DND-41 (cell line): ENCODE measurements around the gene DCC.
A peak's percentile ranks its signal among the peaks of the same experiment; 100 is the strongest.

ENCODE experiments used
- ATAC-seq: fragments of 200-7000 bp; cut with Tn5 transposase; 3 replicates; pipeline ENCODE4 v1.9.1; 2021; ENCODE audit warnings: low read depth; ENCODE audit not compliant: insufficient read depth
- DNase-seq: peaks from one replicate; pipeline ENCODE4 v3.0.0-alpha.2; 2020
- H2AFZ ChIP-seq: 2 replicates; pipeline ENCODE4 v1.6.0; 2012; ENCODE audit warnings: low read depth, low read length
- H3K27ac ChIP-seq: 2 replicates; pipeline ENCODE4 v1.5.1; 2012; ENCODE audit warnings: low read length, inconsistent platforms
- H3K27me3 ChIP-seq: fragments of 200-600 bp; sonication (generic); 2 replicates; pipeline ENCODE4 v1.6.0; 2012; ENCODE audit warnings: low read length, mild to moderate bottlenecking, inconsistent platforms; ENCODE audit not compliant: insufficient read depth, poor library complexity
- H3K36me3 ChIP-seq: 2 replicates; pipeline ENCODE4 v1.5.1; 2012; ENCODE audit warnings: low read length, inconsistent platforms; ENCODE audit not compliant: insufficient read depth
- H3K4me1 ChIP-seq: 2 replicates; pipeline ENCODE4 v1.5.1; 2012; ENCODE audit warnings: mild to moderate bottlenecking, low read length; ENCODE audit not compliant: insufficient read depth
- H3K4me2 ChIP-seq: 2 replicates; pipeline ENCODE4 v1.6.0; 2012; ENCODE audit warnings: mild to moderate bottlenecking, moderate library complexity, low read length, inconsistent platforms; ENCODE audit not compliant: insufficient read depth
- H3K4me3 ChIP-seq, 2 experiments: fragments of 200-600 bp in 1 of 2; shearing (Covaris generic) in 1 of 2; 2 replicates each; pipeline ENCODE4 v1.5.1; 2012 to 2016; ENCODE audit warnings: inconsistent platforms in 2 of 2, low read length in 2 of 2, mild to moderate bottlenecking in 2 of 2, low read depth in 1 of 2, moderate library complexity in 1 of 2
- H3K79me2 ChIP-seq: 2 replicates; pipeline ENCODE4 v1.6.0; 2012; ENCODE audit warnings: low read length, inconsistent platforms; ENCODE audit not compliant: insufficient read depth
- H3K9ac ChIP-seq: 2 replicates; pipeline ENCODE4 v1.6.0; 2012; ENCODE audit warnings: low read depth, mild to moderate bottlenecking, inconsistent platforms, low read length, moderate library complexity
- H3K9me3 ChIP-seq: 2 replicates; pipeline ENCODE4 v1.5.1; 2012; ENCODE audit warnings: low read length, moderate library complexity, mild to moderate bottlenecking, inconsistent platforms; ENCODE audit not compliant: insufficient read depth, severe bottlenecking
- H4K20me1 ChIP-seq: 2 replicates; pipeline ENCODE4 v1.6.0; 2012; ENCODE audit warnings: low read length; ENCODE audit not compliant: insufficient read depth
- EZH2 ChIP-seq: IDR thresholded peaks from 3 replicates; pipeline ENCODE4 v1.6.1; 2012; ENCODE audit warnings: borderline replicate concordance, low read depth, mild to moderate bottlenecking, moderate library complexity, low read length, inconsistent platforms; ENCODE audit not compliant: severe bottlenecking
- TF ChIP-seq, protein P1 (sequence below): IDR thresholded peaks from 2 replicates; pipeline ENCODE4 v1.5.1; 2012; ENCODE audit warnings: borderline replicate concordance, low read length, moderate library complexity, mild to moderate bottlenecking; ENCODE audit not compliant: poor library complexity, severe bottlenecking; ENCODE audit errors: extremely low read depth

The DCC gene

DNA sequence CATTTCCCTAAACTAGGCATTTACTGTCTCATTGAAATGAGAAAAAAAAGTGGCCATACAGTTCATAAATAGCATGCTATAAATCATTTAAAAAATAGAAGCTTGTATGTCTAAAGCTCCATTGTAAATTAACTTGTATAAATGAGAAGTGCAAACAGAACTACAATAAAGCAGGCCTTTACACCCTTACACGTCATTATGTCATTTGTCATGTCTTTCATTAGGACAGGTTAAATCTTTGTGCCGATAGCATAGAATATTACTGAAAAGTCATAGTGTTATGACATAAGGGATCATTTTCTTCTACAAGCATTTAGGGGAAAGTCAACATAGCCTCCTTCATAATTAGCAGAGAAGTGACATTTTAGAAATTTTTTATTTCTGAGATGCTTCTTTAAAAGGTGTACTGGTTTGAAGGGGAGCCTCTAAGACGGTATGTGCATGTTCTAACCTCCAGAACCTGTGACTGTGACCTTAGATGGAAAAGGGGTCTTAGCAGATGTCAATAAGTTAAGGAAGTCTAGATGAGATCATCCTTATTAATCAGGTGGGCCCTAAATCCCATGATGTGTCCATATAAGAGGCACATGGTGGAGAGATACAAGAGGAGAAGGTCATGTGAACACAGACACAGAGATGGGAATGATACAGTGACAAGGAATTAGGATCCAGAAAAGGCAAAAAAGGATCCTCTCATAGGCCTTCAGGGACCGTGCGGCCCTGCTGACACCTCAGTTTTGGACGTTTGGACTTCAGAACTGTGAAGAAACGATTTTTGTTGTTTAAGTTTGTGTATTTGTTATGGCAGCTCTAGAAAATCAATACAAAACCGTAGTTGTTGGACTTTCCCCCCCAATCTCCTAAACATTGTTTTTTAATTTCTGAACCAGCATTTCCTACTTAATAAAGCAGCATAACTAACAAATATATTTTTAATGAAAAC lies 1020.8 kb downstream of the DCC start:
- H3K4me1 ChIP-seq: no peaks in the 10 kb centered on the region
- no peak overlapping the region for H3K4me3 ChIP-seq
- no peaks in the 10 kb centered on the region for H4K20me1 ChIP-seq
- H3K9ac ChIP-seq: no peak overlapping the region
- H3K79me2 ChIP-seq: no peaks in the 10 kb centered on the region
- no peak overlapping the region for H3K4me2 ChIP-seq
- DNase-seq (no peak), ATAC-seq (no peak)
- no peak overlapping the region for H3K27ac ChIP-seq
- H3K36me3 ChIP-seq: no peaks in the 10 kb centered on the region
- H2AFZ ChIP-seq: no peak overlapping the region
- no peaks in the 10 kb centered on the region for H3K27me3 ChIP-seq
- H3K9me3 ChIP-seq: no peaks in the 10 kb centered on the region
- TF ChIP-seq, protein P1, sequence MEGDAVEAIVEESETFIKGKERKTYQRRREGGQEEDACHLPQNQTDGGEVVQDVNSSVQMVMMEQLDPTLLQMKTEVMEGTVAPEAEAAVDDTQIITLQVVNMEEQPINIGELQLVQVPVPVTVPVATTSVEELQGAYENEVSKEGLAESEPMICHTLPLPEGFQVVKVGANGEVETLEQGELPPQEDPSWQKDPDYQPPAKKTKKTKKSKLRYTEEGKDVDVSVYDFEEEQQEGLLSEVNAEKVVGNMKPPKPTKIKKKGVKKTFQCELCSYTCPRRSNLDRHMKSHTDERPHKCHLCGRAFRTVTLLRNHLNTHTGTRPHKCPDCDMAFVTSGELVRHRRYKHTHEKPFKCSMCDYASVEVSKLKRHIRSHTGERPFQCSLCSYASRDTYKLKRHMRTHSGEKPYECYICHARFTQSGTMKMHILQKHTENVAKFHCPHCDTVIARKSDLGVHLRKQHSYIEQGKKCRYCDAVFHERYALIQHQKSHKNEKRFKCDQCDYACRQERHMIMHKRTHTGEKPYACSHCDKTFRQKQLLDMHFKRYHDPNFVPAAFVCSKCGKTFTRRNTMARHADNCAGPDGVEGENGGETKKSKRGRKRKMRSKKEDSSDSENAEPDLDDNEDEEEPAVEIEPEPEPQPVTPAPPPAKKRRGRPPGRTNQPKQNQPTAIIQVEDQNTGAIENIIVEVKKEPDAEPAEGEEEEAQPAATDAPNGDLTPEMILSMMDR: no peak

DNA sequence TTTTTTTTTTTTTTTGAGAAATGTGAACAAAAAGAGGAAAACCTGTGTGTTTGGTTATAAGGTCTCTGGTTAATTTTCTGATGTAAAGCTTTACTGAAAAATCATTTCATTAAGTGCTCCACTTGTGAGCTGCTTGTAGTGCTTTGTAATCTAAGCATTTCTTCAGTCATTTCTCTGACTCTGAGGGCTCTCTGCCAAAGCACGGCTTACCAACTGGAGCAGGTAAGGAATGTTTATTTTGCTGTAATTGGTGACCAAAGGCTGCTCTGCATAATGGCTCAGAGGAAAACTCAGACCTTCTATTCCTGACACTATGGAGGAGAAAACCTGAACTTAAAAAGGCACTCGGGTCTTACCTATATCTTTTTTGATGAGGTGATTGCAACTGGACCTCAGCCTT lies 1035.6 kb downstream of the DCC start:
- H3K4me1 ChIP-seq: no peaks in the 10 kb centered on the region
- ATAC-seq (no peak), DNase-seq (no peak)
- no peak overlapping the region for H3K9ac ChIP-seq
- H2AFZ ChIP-seq: no peak overlapping the region
- TF ChIP-seq, protein P1: no peak
- no peak for TF ChIP-seq EZH2
- no peak overlapping the region for H3K27ac ChIP-seq
- H3K36me3 ChIP-seq: no peaks in the 10 kb centered on the region
- no peaks in the 10 kb centered on the region for H3K9me3 ChIP-seq
- H3K27me3 ChIP-seq: no peaks in the 10 kb centered on the region
- no peak overlapping the region for H3K4me3 ChIP-seq
- H4K20me1 ChIP-seq: no peaks in the 10 kb centered on the region
- no peak overlapping the region for H3K4me2 ChIP-seq
- H3K79me2 ChIP-seq: no peaks in the 10 kb centered on the region

DNA sequence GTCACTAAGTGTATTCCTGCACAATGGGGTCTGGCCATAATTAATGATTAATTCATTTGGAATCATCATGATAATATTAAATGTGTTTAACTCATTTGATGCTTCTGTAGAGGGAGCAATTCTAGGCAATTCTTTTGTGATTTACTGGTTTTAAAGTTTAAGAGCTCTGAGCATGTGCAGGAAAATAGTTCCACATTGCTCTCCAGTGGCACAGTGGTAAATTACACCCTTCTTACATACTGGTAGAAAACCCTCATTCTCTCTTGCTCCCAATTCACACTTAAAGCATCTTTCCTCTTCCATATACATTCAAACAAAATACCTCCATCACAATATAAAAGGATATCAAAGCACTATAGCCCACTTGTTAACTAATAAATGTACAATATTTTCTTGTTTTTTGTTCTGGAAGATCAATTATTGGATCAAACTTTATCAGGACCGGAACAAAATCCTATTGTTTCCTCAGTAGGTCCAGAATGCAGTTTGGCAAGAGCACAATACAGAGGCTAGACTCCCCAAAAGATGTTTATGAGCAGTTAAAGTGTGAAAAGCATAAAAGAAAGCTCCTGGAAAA lies 1040.2 kb downstream of the DCC start:
- DNase-seq (no peak), ATAC-seq (0 out of 3 replicates have a peak, but pooled peaks have one; percentile 37)
- H4K20me1 ChIP-seq: no peaks in the 10 kb centered on the region
- no peaks in the 10 kb centered on the region for H3K36me3 ChIP-seq
- no peaks in the 10 kb centered on the region for H3K79me2 ChIP-seq
- TF ChIP-seq EZH2: no peak
- TF ChIP-seq, protein P1: peak; percentile 63
- H2AFZ ChIP-seq: no peak overlapping the region
- H3K4me3 ChIP-seq: no peak overlapping the region
- H3K27ac ChIP-seq: no peak overlapping the region
- no peak overlapping the region for H3K9ac ChIP-seq
- H3K4me2 ChIP-seq: no peak overlapping the region
- H3K27me3 ChIP-seq: no peaks in the 10 kb centered on the region
- no peaks in the 10 kb centered on the region for H3K4me1 ChIP-seq
- no peaks in the 10 kb centered on the region for H3K9me3 ChIP-seq
